Fibroblast of gingiva (primary cell): ENCODE data around the gene PHYH.
"Not testable (repeated sequence)": the region's sequence is repeated elsewhere in the genome, so short reads cannot be mapped to it uniquely, and the experiment has no call there.

ENCODE experiments used
- DNase-seq: peaks from one replicate; pipeline ENCODE4 v3.0.0-alpha.2; 2011; ENCODE audit warnings: low read depth

The PHYH gene

GRCh38 chr10:13271552-13272163, 28.2 kb downstream of the PHYH start:
- no peak for DNase-seq

GRCh38 chr10:13270877-13271551, 28.9 kb downstream of the PHYH start:
- DNase-seq, result no peak

GRCh38 chr10:13268841-13269240, 31.0 kb downstream of the PHYH start:
- no peak for DNase-seq

- DNase-seq, result no peak
Observed at GRCh38 chr10:13268310-13268709, 31.6 kb downstream of the PHYH start.

- DNase-seq, result no peak
Observed at GRCh38 chr10:13263591-13263990, 36.3 kb downstream of the PHYH start.

- DNase-seq, result no peak
Observed at GRCh38 chr10:13262433-13262832, 37.4 kb downstream of the PHYH start.

GRCh38 chr10:13257621-13258140, 42.2 kb downstream of the PHYH start:
- DNase-seq, result no peak

GRCh38 chr10:13256627-13257026, 43.2 kb downstream of the PHYH start:
- no peak for DNase-seq

- DNase-seq, result no peak
Observed at GRCh38 chr10:13253726-13254125, 46.1 kb downstream of the PHYH start.

- DNase-seq, result no peak
Observed at GRCh38 chr10:13247784-13248183, 52.1 kb downstream of the PHYH start.

GRCh38 chr10:13247246-13247645, 52.6 kb downstream of the PHYH start:
- DNase-seq, result no peak

- DNase-seq, result not testable (repeated sequence)
Observed at GRCh38 chr10:13242260-13242659, 57.6 kb downstream of the PHYH start.

GRCh38 chr10:13241613-13242012, 58.3 kb downstream of the PHYH start:
- DNase-seq, result no peak

GRCh38 chr10:13239923-13240322, 59.9 kb downstream of the PHYH start:
- no peak for DNase-seq

- no peak for DNase-seq
Observed at GRCh38 chr10:13238271-13239077, 61.4 kb downstream of the PHYH start.

- no peak for DNase-seq
Observed at GRCh38 chr10:13236638-13237037, 63.2 kb downstream of the PHYH start.

- DNase-seq, result not testable (repeated sequence)
Observed at GRCh38 chr10:13234736-13235135, 65.1 kb downstream of the PHYH start.

GRCh38 chr10:13234172-13234571, 65.7 kb downstream of the PHYH start, which contains the start of gene UCMA:
Gene UCMA, minus strand, starts transcription at chr10:13234374. Its CDS starts 116 bp downstream, at chr10:13234258.
- no peak for DNase-seq

GRCh38 chr10:13233358-13233757, 66.5 kb downstream of the PHYH start:
- DNase-seq, result no peak

GRCh38 chr10:13231808-13232207, 68.1 kb downstream of the PHYH start:
- no peak for DNase-seq

GRCh38 chr10:13231190-13231589, 68.7 kb downstream of the PHYH start:
- no peak for DNase-seq
